ENCODE data around the gene CRP. TPM values are rescaled to one million over a fixed set of nuclear protein-coding genes. Genes with fewer than 3 reads are reported as not detected.
"Not testable (repeated sequence)": the region's sequence is repeated elsewhere in the genome, so short reads cannot be mapped to it uniquely, and the experiment has no call there.

CRP gene
- total RNA-seq, 1 donor from 2014 or later, result 1.1 TPM

DNA sequence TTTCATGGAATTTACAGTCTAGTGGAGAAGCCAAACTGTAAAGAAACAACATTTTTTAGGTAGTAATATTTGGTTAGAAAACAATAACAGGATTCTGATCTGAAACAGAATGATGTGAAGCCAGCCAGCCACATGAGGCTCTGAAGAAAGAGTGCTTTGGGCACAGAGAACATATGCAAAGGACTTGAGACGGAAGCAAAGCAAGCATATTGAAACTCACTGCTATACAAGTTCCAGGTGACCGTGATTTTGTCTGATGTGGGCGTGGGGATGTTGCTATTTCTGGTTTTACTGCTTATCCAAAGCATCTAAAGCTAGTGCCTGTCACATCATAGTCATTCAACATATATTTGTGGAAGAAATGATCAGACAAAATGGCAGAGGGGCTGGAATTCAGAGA lies 14.7 kb downstream of the CRP start:
- no peak for DNase-seq (ENCODE audit: low spot score)

DNA sequence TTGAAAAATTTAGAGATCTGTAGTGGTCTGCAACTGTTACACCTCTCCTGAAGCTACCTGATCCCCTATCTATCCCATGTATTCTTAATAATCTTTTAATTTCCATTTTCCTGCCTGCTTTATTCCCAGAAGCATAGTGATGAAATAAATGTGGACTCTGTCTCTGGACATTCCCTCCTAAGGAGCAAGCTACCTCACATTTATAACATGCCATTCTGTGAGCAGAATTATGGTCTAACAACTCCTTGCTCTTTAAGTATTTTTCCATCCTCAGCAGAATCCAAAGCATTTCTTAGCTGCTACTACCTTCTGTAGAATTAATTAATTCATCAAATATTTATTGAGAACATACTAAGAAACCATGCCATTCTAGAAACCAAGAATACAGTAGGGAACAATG lies 15.1 kb downstream of the CRP start:
- no peak for DNase-seq (ENCODE audit: low spot score)

- DNase-seq (ENCODE audit: low spot score), result no peak
These were observed 26.9 kb downstream of the CRP start for GRCh38 chr1:159687511-159687910.

- DNase-seq (ENCODE audit: low spot score), result no peak
These were observed 27.6 kb downstream of the CRP start for GRCh38 chr1:159686599-159687299.

DNA sequence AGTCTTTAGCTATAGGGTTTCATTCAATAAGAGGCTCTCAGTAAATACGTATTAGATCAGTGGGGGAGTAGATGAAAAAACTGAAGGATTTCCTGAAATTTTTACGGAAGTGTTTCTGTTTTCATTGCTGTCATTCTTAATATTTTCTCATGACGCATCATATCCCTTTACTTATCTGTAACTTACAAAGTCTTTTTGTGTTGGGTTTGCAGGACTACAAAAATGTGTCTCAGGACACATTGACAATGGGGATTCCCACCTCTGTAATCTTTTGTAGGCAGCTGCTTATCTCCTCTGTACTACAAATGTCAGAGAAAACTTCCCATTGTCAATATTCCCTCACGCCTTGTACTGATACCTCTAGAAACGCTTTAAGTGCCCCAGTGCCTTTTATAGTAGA lies 35.5 kb downstream of the CRP start:
- no peak for DNase-seq (ENCODE audit: low spot score)

DNA sequence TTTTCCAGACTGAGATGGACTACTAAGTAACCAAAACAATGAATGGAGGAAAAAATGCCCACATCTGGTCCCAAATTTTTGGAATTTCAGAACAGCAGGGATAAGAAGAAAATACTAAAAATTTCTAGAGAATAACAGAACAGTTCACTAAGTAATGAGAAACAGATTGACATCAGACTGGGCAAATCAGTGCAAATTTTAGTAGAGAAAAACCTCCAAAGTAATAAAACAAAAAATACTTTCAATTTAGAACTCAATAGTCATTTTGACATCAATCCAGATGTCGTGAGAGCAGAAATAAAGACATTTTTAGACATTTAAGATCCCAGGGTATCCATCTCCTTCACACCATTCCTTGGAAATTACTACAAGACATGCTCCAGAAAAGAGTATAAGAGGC lies 39.3 kb downstream of the CRP start:
- no peak for DNase-seq (ENCODE audit: low spot score)

- DNase-seq (ENCODE audit: low spot score), result not testable (repeated sequence)
These were observed 42.0 kb downstream of the CRP start for GRCh38 chr1:159672390-159672789.

- no peak for DNase-seq (ENCODE audit: low spot score)
These were observed 45.1 kb downstream of the CRP start for GRCh38 chr1:159669338-159669737.

GRCh38 chr1:159668739-159669138 lies 45.6 kb downstream of the CRP start:
- no peak for DNase-seq (ENCODE audit: low spot score)

GRCh38 chr1:159664247-159664646 lies 50.1 kb downstream of the CRP start:
- no peak for DNase-seq (ENCODE audit: low spot score)

GRCh38 chr1:159663552-159663951 lies 50.8 kb downstream of the CRP start:
- DNase-seq (ENCODE audit: low spot score), result no peak

Other genes with a start within 250 kb of the CRP start
- not detected for gene OR10J5, start 178.6 kb downstream of the CRP start, total RNA-seq
- not detected for gene APCS, start 126.8 kb downstream of the CRP start, total RNA-seq
- 47.5 TPM for gene DUSP23, start 66.4 kb upstream of the CRP start, total RNA-seq
- 0.49 TPM for gene FCRL6, start 87.8 kb upstream of the CRP start, total RNA-seq
- gene SLAMF8, start 112.3 kb upstream of the CRP start, total RNA-seq, result 3.6 TPM
- not detected for gene VSIG8, start 148.1 kb upstream of the CRP start, total RNA-seq
- 1.6 TPM for gene CFAP45, start 185.6 kb upstream of the CRP start, total RNA-seq
- gene TAGLN2, start 210.9 kb upstream of the CRP start, total RNA-seq, result 322 TPM
- gene IGSF9, start 231.0 kb upstream of the CRP start, total RNA-seq, result 13.8 TPM
- gene SLAMF9, start 239.6 kb upstream of the CRP start, total RNA-seq, result not detected

Data from ureter (tissue), 1 donor.